Retina (tissue), 1 donor: Measurements from ENCODE around the gene JOSD2.

Experiments
- DNase-seq: peaks from one replicate; pipeline ENCODE4 v3.0.0-alpha.2; 2016

JOSD2 gene

DNA sequence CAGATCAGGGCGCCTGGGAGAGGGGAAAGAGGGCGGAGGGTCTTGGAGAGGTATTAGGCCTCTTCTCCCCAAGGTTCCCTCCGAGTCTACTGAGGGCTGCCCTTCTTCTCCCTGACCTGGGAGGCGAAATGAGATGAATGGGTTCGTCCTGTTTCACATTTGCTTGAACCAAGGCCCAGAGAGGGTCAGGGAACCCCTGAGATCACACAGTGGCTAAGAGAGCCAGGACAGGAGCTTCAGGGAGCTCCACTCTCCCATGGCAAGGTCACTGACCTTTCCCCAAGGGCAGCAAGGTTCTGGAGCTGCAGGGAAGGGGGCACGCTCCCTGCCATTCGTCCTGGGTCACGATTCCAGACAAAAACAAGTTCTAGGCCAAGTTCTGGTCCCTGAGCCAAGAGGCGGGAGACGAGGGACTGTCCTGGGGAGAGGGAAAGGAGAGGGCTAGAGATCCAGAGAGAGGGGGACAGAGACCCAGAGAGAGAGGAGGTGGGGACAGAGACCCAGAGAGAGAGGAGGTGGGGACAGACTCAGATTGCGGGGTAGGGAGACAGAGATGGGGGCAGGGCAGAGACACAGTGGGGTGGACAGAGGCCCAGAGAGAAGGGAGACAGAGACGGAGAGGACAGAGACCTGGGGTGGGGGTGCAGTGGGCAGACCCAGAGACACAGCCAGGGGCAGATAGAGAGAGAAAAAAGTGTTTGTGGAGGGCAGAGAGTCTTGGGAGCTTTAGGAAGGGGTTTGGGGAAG lies 2.2 kb upstream of the JOSD2 start:
- no peak for DNase-seq

DNA sequence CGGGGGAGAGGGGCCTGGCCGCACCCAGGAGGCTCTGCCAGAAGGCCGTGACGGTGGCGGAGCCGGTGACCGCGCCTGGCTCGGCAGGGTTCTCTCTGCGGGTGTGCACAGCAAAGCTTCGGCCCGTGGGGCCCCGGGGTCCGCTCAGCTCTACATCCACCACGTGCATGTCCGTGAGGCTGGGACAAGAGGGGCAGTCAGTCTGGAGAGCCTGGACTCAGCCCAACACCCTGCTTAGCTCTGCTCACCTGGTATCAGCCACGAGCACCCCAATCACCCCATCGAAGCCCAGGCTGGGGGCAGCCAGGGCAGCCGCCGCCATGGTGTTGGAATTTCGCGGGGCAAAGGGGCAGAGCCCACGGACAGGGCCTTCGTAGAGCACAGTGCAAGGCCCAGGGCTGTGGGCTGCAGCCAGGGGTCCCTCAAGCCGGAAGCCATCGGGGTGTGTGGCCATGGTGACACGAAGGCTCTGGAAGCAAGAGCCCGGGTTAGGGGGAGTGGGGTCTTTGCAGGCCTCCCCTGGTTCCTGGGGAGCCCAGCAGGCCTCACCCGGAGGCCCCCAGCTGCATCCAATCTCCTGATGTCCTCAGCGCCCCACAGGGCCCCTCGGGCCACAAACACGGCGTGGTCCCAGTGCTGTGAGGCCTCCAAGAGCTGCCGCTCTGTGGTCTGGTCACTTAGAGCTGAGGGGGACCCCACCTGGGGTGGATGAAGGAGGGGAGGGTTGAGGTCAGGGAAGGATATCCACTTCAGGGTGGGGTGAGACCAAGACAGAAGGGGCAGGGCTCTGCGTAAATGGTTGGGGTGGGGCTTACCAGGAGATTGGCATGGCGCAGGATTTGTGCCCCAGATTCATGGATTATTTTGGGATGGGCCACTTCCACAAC lies 1.4 kb upstream of the JOSD2 start:
- DNase-seq = no peak

DNA sequence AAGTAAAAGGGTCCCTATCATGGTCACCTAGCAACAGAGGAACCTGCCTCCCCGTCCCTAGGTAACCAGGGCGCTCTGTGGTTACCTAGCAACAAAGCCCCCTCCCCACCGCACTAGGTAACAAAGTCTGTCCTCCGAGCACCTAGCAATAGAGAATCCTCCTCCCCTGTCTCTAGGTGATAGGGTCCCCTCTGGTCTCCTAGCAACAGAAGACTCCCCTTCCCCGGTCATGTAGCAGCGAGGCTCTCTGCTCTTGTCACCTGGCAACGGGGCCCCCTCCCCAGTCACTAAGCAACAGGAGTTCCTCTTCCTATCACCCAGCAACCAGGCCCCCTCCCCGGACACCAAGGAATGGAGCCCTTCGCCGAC lies 307 bp downstream of the JOSD2 start:
- no peak for DNase-seq

DNA sequence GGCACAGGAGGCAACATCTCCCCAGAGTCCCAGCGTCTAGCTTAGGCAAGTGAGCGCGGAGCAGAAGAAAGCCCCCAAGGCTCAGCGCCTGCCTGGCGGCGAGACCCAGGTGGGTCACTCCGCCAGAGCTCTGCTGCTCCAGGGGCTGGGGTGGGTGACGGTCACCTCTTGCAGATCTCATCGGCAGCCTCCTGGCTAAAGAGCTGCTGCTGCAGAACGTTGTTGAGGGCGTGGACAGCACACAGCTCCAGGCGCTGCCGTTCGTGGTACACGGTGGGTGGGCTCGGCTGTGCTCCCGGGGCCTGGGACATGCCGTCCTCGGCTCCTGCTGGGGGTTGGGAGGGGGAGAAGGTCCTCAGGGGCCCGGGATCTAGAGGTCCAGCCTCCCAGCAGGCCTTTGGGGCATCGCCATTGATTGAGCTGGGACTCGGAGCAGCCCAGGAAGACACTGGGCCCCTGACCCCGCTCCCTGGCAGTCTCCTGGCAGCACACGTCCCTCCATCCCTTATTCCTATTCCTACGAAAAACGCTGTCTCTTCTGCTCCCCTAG lies 795 bp downstream of the JOSD2 start:
- DNase-seq = no peak

DNA sequence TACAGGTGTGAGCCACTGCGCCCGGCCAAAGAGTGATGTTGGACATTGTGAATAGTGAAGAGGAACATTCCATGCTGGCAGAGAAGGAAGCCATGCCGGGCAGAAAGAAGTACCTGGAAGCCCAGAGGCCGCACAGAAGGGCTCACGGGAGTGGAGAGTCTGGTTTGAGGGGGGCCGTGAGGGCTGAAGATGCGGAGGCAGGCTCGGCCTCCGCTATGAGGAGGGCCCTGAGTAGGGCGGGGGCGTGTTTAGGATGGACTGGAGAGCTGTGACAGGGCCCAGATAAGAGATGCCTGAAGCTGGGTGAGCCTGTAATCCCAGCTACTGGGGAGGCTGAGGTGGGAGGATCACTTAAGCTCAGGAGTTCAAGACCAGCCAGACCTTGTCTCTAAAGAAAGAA lies 1.6 kb downstream of the JOSD2 start:
- DNase-seq = no peak

DNA sequence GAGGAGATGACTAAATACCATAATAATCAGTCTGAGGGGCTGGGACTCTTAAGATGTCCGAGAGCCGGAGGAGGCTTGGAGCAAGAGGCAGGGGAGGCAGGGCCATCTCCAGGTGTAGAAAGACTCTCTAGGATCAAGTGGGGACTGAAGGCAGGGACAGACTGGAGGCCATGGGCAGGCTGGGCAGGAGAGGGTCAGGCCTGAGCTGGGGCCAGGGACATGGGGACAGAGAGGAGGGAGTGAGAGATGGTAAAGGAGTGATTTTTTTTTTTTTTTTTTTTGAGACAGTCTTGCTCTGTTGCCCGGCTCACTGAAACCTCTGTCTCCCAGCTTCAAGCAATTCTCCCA lies 2.2 kb downstream of the JOSD2 start:
- DNase-seq = no peak

DNA sequence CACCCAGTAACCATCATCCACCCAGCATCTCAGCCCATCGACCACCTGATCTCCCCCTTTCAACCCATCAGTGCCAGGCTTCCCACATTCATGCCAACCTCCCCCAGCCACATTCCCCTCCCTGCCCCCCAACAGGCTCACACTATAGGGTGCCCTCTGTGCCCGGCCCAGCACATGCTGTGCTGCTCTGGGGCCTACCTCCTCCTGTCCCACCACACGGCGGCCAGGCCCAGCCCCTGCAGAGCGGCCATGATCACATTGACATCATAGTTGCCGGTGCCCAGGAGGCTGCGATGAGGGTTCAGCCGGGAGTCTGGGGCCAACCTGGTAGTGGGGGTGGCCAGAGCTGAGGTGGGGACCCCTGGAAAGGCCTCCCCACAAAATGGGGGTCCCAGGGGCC lies 3.6 kb downstream of the JOSD2 start:
- no peak for DNase-seq

DNA sequence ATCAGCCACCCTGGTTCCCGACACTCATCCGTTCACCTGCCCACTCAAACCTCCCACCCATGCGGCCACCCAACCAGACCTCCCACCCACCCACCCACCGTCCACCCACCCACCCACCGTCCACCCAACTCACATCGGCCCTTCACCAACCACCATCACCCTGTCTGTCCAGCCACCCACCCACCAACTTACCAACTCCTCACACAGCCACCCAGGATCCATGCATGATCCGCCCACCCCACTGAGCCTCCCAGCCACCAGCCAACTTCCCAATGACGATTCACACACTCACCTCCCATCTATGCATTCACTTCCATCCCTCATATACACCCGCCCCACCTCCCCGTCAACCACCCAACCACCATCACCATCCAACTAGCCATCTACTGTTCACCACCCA lies 4.3 kb downstream of the JOSD2 start:
- no peak for DNase-seq

DNA sequence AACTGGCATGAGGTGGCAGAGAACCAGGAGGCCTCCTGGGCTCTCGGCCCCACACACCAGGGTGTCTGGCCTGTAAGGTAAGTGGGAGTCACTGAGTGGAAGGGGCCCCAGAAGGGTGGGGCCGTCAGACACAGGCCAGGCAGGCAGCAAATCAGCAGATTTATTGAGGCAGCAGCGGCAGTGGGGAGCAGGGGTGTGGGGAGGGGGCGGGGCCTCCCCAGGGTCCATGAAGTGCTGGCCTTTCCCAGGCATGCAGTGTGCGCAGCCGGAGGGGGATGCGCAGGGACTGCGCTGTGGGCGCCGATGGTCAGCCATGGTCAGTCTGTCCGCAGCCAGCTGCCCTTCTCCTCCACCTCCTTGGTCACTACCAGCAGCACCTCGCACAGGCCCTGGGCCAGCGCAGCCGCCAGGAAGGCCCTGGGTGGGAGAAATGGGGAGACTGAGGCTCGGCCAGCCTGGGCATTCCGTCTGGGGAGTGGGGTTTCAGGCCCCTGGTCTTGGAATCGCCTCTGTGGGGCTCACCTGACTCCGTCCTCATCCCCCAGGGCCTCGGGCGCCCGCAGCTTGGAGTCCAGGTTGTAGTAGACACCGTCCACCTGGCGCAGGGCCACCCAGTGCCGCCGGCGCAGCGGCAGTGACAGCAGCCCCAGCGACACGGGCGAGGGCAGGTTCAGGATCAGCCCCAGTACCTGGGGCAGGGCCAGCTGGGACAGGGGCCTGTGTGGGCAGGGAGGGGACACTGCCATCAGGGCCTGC lies 5.0 kb downstream of the JOSD2 start:
- DNase-seq = no peak

DNA sequence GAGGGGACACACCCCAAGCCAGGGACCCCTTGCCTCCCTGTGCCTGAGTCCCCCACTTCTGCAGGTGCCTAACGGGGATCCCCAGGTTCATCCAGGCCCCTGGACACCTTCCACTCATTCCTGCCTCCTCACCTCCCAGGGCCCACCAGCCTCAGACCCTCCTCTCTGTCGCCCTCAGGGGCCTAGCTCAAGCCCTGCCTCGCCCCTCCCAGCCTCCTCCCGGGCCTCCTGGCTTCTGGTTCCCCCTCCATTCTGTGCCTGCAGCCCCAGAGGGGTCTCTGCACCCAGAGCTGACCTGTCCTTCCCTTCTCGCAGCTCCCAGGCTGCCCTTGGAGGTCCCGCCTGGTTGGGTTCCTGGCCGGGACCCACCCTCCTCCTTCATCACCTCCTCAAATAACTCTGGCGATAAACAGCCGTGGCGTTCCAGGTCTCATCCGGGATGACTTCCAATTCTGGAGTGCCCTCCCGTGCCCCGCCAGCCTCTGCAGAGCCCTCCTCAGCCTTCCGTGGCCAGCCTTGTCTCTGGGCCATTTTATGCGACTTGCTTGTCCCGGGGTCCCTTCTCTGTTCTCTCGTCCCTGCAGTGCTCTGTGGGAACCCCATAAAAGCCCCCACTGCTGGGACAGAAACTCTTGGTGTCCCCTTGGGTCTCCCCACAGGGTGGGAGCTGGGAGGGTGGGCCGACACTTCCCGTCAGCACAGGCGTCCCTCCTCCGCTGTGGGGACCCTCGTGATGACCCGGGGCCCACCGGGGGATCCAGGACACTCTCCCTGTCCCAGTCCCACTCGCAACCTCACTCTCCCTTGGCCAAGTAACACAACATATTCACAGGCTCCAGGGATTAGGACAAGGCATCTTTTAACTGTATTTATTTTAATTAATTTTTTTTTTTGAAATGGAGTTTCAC lies 9.2 kb downstream of the JOSD2 start:
- DNase-seq = no peak

DNA sequence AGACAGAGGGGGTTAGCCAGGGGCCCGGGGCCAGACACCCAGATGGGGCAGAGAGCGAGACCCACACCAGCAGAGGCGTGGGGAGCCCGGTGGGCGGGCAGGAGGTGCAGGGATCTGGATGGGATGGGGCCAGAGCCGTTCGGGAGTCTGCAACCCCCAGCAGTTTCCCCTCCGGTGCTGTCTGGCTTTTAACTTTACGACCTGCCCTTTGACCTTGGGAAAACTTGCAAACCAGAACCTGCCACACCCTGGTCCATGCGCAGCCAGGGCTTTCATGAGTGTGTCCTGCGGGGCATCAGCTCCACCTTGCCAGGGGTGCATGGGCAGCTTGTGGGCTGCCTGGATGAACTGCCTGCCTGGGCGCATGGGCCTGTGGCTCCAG lies 9.8 kb downstream of the JOSD2 start:
- no peak for DNase-seq

DNA sequence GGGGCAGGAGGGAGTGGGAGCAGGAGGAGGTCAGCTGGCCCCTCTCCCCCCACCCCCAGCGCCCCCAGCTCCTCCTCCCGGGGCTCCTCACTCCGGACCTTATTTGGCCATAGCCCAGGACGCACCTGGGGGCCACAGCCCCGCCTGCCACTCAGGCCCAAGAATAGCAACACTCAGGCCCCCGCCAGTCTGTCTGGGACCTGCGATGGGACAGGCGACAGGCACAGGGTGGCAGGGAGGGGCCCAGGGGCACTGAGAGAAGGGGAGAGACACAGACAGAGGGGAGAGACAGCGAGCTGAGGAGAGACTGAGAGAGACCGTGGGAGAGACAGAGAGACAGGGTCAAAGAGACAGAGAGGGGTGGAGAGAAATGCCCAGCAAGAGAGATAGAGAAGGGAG lies 10.2 kb downstream of the JOSD2 start:
- DNase-seq = no peak

DNA sequence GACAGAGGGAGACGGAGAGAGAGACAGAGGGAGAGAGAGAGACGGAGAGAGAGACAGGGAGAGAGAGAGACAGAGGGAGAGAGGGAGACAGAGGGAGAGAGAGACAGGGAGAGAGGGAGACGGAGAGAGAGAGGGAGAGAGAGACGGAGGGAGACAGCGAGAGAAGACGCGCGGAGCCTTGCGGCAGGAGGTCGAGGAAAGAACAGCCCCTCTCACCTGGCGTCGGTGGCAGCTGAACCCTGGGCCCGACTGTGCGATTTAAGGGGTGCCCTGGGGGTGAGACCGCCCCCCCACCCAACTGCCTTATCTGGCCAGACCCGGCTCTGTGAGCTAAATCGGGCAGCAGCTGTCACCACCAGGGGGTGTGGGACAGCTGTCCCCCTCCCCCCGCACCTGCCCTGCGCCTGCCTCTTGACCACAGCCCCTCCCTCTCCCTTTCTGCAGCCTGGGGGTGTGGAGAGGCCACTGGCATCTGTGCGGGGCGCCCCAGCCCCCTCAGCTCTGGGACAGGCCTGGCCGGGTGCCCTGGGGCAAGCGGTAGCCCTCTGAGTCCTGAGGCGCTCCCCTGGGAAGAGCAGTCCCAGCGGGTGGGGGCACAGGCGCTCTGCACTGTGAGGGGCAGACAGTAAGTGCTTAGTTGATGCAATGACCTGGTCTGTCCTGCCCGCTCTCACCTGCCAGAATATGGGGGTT lies 10.8 kb downstream of the JOSD2 start:
- peak; percentile 70 for DNase-seq

DNA sequence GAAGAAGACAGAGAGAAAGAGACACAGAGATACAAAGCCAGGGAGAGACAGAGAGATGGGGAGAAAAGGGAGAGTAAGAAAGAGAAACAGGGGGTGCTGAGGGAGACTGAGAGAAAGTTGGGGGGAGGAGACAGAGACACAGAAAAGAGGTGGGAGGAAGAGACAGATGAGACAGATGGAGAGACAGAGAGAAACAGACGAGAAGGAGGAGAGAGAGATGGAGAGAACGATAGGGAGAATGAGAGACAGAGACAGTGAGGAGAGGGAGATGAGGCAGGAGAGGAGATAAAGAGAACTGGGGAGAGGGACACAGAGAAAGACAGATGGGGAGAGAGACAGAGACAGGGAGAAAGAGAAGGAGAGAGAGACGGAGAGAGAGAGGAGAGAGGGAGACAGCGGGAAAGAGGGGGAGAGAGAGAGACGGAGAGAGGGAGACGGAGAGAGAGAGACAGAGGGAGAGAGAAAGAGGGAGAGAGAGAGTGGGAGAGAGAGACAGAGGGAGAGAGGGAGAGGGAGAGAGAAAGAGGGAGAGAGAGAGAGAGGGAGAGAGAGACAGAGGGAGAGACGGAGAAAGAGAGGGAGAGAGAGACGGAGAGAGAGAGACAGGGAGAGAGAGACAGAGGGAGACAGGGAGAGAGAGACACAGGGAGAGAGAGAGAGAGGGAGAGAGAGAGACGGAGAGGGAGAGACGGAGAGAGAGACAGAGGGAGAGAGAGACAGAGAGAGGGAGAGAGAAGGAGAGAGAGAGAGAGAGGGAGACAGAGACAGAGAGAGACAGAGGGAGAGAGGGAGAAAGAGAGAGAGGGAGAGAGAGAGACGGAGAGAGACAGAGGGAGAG lies 12.6 kb downstream of the JOSD2 start:
- no peak for DNase-seq

DNA sequence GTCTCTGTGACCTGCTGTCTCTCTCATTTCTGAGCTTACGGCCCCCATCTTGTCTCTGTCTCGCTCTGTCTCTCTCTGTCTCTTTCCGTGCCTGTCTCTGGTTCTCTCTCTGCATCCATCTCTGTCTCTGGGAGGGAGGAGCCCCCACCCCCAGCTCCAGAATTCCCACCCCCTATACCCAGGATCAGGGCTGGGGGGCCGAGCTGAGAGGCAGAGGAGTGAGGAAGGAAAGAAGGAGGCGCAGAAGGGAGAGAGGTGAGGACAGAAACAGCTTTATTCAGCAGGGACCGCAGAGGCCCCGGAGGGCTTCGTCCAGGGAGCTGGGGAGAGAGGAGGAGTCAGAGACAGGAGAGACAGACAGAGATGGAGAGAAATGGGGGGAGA lies 14.0 kb downstream of the JOSD2 start:
- DNase-seq = no peak

DNA sequence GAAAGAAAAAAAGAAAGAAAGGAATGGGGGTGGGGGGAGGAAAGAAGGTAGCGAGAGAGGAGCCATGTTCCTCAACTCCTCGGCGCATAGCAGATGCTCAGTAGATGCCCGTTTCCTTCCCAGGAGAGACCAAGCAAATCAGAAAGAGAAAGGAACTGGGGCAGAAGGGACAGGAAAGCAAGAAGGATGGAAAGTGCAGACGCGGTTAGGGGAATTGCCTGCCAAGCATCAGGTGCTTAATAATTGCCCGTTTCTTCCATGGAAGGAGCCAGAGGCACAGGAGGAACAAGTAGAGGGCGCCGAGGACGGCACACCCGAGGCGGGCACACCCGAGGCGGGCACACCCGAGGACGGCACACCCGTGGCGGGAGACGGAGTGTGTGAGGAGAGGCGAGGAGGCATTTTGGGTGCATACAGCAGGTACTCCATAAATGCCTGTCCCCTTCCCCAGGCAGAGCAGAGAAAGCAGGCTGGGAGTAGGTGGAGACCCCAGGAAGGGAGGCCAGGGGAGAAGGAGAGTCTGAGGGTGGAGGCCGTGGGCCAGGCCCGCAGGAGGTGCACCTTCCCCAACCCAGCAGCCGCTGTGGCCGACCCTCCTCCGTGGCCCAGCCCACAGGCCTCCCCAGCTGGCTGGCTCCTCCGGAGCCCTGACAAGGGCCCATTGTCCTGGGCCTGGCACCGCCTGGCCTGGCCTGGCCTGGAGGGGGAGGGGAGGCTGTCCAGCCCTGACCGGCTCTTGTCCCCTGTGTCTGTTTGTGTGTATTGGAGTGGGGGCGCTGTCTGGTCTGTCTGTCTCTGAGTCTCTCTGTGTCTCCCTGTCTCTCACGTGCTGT lies 14.6 kb downstream of the JOSD2 start:
- peak; percentile 84 for DNase-seq

DNA sequence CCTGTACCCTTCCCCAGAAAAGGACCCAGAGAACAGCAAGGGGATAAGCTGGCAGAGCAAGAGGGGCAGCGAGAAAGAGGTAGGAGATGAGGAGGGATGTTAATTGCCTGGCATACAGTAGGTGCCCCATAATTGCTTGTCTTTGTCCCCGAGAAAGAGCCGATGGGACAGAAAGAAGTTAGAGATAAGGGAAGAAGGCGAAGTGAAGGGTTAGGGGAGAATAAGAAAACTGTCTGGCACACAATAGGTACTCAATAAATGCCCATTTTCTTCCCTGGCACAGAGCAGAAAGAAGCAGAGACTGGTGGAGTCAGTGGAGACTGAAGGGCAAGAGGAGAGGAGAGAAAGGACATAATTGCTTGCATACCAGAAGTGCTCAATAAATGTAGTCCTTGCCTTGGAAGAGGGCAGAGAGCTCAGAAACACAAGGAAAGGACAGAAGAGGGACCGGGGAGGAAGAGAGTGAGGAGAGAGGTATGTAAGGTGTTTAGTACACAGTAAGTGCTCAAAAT lies 15.9 kb downstream of the JOSD2 start:
- no peak for DNase-seq

DNA sequence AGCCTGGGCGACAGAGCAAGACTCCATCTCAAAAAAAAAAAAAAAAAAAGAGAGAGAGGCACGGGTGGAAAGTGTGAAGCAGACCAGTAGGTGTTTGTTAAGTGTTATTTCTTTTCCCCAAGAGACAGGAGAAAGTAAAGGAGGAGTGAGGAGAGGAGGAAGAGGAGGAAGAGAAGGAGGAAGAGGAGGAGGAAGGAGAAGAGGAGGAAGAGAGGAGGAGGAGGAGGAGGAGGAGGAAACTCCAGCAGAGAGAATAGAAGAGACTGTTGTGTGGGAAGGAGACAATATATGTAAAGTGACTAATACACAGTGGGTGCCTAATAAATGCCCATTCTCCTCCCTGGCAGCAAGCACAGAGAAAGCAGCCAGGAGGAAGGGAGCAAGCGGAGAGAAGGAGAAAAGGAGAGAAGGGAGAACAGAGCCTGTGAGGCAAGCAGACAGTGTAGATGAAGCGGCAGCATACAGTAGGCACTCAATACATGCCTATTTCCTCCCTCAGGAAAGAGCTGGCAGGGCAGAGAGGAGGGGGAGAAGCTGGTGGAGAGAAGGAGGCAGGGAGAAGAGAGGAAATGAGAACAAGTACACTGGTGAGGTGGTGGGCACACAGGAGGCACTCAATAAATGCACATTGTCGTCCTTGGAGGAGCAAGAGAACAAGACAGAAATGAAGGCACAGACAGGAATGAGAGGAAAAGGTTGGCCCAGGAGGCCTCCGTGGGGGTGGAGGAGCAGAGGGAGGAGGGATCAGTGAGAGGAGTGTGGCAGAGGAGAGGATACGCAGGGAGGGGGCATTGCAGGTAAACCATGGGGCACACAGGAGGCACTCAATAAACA lies 16.6 kb downstream of the JOSD2 start:
- no peak for DNase-seq

DNA sequence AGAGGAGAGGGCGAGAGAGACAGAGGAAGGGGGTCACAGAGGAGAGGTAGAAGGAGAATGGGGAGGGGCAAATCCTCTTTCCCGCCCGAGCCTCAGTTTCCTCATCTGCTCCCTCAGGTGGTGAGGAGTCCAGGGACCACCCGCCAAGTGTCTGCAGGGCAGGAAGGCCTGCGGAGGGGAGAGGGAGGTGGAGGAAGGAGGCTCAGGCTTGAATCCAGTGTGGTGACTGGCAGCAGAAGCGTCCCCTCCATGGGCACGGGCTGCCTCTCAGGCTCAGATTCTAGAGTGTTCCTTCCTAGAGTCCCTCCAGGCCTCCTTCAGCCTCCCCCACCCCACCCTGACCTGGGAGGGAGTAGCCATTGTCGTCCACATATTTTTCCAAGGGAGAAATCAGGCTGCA lies 17.8 kb downstream of the JOSD2 start:
- DNase-seq = no peak
